Measurements from ENCODE around the gene IL13RA1.
"Not testable (repeated sequence)": the region's sequence is repeated elsewhere in the genome, so short reads cannot be mapped to it uniquely, and the experiment has no call there.

Gene IL13RA1

GRCh38 chrX:118802857-118803256 is 75.5 kb downstream of the IL13RA1 start:
- H3K27me3 Mint-ChIP-seq, result peaks cover 3% of the 10 kb centered on the region
- H3K4me3 Mint-ChIP-seq, result no peak overlapping the region
- H3K36me3 Mint-ChIP-seq, result no peaks in the 10 kb centered on the region
- no peaks in the 10 kb centered on the region for H3K4me1 Mint-ChIP-seq
- no peaks in the 10 kb centered on the region for H3K9me3 Mint-ChIP-seq
- H3K27ac Mint-ChIP-seq, result no peak overlapping the region

GRCh38 chrX:118807151-118808017 is 80.0 kb downstream of the IL13RA1 start:
- Mint-ChIP-seq H3K4me3 (no peak overlapping the region), H3K36me3 (no peaks in the 10 kb centered on the region), H3K27ac (no peak overlapping the region), H3K9me3 (no peaks in the 10 kb centered on the region), H3K27me3 (peaks cover 3% of the 10 kb centered on the region), H3K4me1 (no peaks in the 10 kb centered on the region)

DNA sequence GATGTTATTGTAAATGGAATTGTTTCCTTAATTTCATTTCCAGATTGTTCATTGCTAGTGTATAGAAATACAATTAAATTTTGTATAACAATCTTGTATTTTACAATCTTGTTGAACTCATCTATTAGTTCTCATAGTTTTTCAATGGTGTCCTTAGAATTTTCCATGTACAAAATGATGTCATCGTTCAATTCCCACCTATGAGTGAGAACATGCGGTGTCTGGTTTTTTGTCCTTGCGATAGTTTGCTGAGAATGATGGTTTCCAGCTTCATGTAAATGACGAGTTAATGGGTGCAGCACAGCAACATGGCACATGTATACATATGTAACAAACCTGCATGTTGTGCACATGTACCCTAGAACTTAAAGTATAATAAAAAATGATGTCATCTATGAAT is 89.9 kb downstream of the IL13RA1 start:
- not testable (repeated sequence) for H3K4me3 Mint-ChIP-seq, H3K9me3 Mint-ChIP-seq, H3K27me3 Mint-ChIP-seq, H3K36me3 Mint-ChIP-seq, H3K4me1 Mint-ChIP-seq, H3K27ac Mint-ChIP-seq

- Mint-ChIP-seq H3K4me3 (peak within 1 kb of the TSS; percentile 78), H3K9me3 (no peaks in the 10 kb centered on the region), H3K27ac (no peak within 1 kb of the TSS), H3K4me1 (peaks cover 26% of the 10 kb centered on the region), H3K27me3 (peaks cover 20% of the 10 kb centered on the region), H3K36me3 (no peaks in the 10 kb centered on the region)
Measured at GRCh38 chrX:118823263-118824172, 96.1 kb downstream of the IL13RA1 start, which contains the start of gene ZCCHC12. Gene ZCCHC12 (plus strand): TSS chrX:118823824. CDS start chrX:118825245, 1,421 bp downstream.

DNA sequence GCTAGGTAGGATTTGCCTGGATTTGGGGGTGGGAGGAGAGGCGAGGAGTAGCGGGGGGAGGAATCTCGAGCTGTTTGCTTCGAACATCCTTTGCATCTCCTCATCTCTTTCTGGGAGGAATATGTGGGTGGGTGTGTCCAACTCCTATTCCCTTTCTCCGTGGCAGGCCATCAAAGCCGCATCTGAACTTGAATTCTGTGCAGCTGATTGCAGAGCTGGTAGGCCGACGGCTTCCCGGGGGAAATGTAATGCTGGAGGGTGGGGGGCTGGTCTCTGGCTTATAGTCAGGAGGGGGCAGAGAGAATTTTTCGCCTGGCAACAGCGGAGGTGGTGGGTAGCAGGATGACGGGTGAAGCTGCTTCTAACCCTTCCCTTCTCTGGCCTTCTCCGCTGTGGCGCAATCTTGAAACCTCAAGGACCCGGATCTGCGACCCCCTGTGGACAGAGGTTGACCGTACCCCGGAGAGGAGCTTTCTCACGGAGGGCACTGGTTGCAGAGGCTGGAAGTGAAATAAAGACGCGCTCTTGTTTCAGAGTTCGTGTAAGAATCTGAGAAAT is 96.8 kb downstream of the IL13RA1 start:
- H3K4me1 Mint-ChIP-seq, result peaks cover 26% of the 10 kb centered on the region
- no peak overlapping the region for H3K27ac Mint-ChIP-seq
- H3K9me3 Mint-ChIP-seq, result no peaks in the 10 kb centered on the region
- peaks cover 22% of the 10 kb centered on the region for H3K27me3 Mint-ChIP-seq
- peak overlapping the region; percentile 78 for H3K4me3 Mint-ChIP-seq
- no peaks in the 10 kb centered on the region for H3K36me3 Mint-ChIP-seq

DNA sequence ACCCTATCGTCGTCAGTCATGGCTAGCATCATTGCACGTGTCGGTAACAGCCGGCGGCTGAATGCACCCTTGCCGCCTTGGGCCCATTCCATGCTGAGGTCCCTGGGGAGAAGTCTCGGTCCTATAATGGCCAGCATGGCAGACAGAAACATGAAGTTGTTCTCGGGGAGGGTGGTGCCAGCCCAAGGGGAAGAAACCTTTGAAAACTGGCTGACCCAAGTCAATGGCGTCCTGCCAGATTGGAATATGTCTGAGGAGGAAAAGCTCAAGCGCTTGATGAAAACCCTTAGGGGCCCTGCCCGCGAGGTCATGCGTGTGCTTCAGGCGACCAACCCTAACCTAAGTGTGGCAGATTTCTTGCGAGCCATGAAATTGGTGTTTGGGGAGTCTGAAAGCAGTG is 97.8 kb downstream of the IL13RA1 start:
- no peaks in the 10 kb centered on the region for H3K36me3 Mint-ChIP-seq
- H3K27me3 Mint-ChIP-seq, result peaks cover 24% of the 10 kb centered on the region
- no peak overlapping the region for H3K4me3 Mint-ChIP-seq
- peaks cover 26% of the 10 kb centered on the region for H3K4me1 Mint-ChIP-seq
- H3K9me3 Mint-ChIP-seq, result no peaks in the 10 kb centered on the region
- H3K27ac Mint-ChIP-seq, result no peak overlapping the region

DNA sequence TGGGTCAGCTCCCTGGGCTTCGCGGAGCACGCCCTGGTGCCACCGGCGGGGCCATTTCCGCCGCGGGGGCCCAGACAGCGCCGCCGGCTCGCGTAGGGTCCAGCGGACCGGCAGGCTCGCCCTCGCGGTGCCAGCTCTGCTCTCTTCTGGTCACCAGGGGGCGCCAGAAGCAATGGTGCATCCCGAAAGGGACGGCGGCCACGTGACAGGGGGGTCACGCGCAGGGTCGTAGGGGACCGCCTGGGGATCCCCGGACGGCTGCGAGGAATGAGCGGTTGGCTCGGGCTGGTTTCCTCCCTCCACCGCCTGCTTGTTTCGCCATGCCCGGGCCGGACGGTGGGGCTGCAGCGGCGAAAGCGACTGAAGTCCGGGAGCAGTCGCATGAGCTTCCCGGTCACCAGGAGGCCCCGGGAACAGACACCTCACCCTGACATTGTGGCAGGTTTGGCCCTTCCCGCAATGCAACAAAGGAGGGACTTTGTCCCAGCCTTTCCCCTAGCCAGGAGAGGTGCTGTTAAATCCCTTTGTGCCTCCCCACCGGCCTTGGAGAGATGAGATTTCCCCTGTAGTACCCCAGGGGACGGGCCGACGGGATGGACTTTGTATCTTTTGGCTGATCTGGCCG is 112.0 kb downstream of the IL13RA1 start:
- no peaks in the 10 kb centered on the region for H3K9me3 Mint-ChIP-seq
- peak overlapping the region; percentile 54 for H3K4me3 Mint-ChIP-seq
- no peaks in the 10 kb centered on the region for H3K4me1 Mint-ChIP-seq
- H3K36me3 Mint-ChIP-seq, result no peaks in the 10 kb centered on the region
- no peak overlapping the region for H3K27ac Mint-ChIP-seq
- H3K27me3 Mint-ChIP-seq, result no peaks in the 10 kb centered on the region
